GM18951 (cell line): ENCODE measurements around the gene SH2B3.
"Not testable (repeated sequence)": the region's sequence is repeated elsewhere in the genome, so short reads cannot be mapped to it uniquely, and the experiment has no call there.

Experiments used
- POLR2A ChIP-seq: IDR thresholded peaks from 4 replicates; pipeline ENCODE4 v1.6.1; 2011; ENCODE audit warnings: mild to moderate bottlenecking; ENCODE audit not compliant: insufficient read length, insufficient read depth; ENCODE audit errors: extremely low read depth
- in situ Hi-C: fragments of 300-500 bp; cut with MboI; formaldehyde crosslinking; loops from one replicate; pipeline ENCODE4 v1.12.0; 2022; ENCODE audit warnings: low sequenced_read_pairs, mixed read lengths, inconsistent platforms; ENCODE audit not compliant: unreplicated experiment

Gene SH2B3

DNA sequence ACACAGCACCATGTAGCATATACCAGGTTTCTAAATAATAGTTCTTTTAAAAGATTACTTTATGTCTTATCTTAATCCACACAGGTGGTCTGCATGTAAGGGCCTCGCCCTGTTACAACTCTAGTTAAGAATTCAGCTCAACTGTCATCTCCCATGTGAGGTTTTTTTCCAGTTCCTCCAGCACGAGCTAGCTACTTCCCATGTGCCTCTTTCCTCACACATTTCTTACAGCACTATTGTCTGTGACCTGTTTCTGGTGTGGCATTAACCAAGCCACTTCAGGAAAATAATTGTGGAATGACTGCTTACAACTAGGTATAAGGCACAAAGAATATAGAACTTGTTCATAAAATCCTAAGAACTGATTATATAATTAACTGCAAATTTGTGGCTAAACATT is 65.5 kb downstream of the SH2B3 start:
- no peak for TF ChIP-seq POLR2A
- in situ Hi-C loops, result no loop called here

GRCh38 chr12:111482462-111482861 is 76.7 kb downstream of the SH2B3 start:
- in situ Hi-C loops, result no loop called here
- TF ChIP-seq POLR2A, result no peak

GRCh38 chr12:111488271-111488670 is 82.5 kb downstream of the SH2B3 start:
- in situ Hi-C loops, result no loop called here
- no peak for TF ChIP-seq POLR2A

DNA sequence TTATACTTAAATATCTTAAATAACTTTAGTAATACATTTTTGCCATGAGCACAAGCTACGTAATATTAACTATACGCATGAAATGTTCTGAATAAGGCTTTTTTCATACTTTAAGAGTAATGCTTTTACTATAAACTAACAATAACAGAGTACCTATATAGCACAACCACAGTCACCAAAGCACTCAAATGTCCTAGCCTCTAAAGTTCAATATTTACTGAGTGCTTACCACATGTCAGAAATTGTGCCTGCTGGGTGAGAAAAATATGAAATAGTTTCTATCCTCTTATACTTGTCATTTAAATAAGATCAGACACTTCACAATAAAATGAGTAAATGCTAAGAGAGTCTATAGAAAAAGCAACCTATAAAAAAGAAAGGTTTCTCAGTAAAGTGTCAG is 83.1 kb downstream of the SH2B3 start:
- in situ Hi-C loops, result no loop called here
- TF ChIP-seq POLR2A, result no peak

GRCh38 chr12:111492979-111493378 is 87.3 kb downstream of the SH2B3 start:
- in situ Hi-C loops, result not testable (repeated sequence)

- TF ChIP-seq POLR2A, result no peak
- in situ Hi-C loops, result no loop called here
Measured at GRCh38 chr12:111494676-111495075, 89.0 kb downstream of the SH2B3 start.
